SU-DHL-6 (cell line): ENCODE results near the gene DOK6.

ENCODE experiments used
- H2AFZ ChIP-seq: fragments of 200-600 bp; sonication (generic); 2 replicates; pipeline ENCODE4 v1.6.1; 2014; ENCODE audit warnings: low read depth, mild to moderate bottlenecking, moderate library complexity, mixed read lengths, antibody characterized with exemption, low read length; ENCODE audit not compliant: severe bottlenecking
- H3F3A ChIP-seq: fragments of 200-600 bp; shearing (Covaris generic); 2 replicates; pipeline ENCODE4 v1.6.0; 2016; ENCODE audit warnings: antibody characterized with exemption, mild to moderate bottlenecking; ENCODE audit not compliant: insufficient read depth
- H3K27ac ChIP-seq: fragments of 200-600 bp; sonication (generic); 2 replicates; pipeline ENCODE4 v1.5.1; 2016; ENCODE audit warnings: low read depth, mild to moderate bottlenecking, low read length, moderate library complexity, mixed read lengths
- H3K27me3 ChIP-seq: fragments of 200-600 bp; sonication (generic), shearing (Covaris generic); 2 replicates; pipeline ENCODE4 v1.6.0; 2014; ENCODE audit warnings: mild to moderate bottlenecking, low read length
- H3K36me3 ChIP-seq: fragments of 200-600 bp; sonication (generic); 2 replicates; pipeline ENCODE4 v1.6.1; 2014; ENCODE audit warnings: mild to moderate bottlenecking, low read length, mixed read lengths
- H3K4me2 ChIP-seq: fragments of 300-600, 200-600 bp; shearing (Covaris generic), sonication (generic); 2 replicates; pipeline ENCODE4 v1.6.0; 2014; ENCODE audit warnings: low read length, low read depth, mild to moderate bottlenecking; ENCODE audit not compliant: poor library complexity, severe bottlenecking
- H3K4me3 ChIP-seq: fragments of 200-600 bp; sonication (generic); 2 replicates; pipeline ENCODE4 v1.5.1; 2014; ENCODE audit warnings: antibody characterized with exemption, low read length, mild to moderate bottlenecking, mixed read lengths; ENCODE audit not compliant: insufficient read depth, poor library complexity, severe bottlenecking
- H3K79me2 ChIP-seq: fragments of 200-600 bp; sonication (generic); 2 replicates; pipeline ENCODE4 v1.6.1; 2014; ENCODE audit warnings: mild to moderate bottlenecking, low read length, moderate library complexity; ENCODE audit not compliant: insufficient read depth
- H3K9ac ChIP-seq: fragments of 200-600 bp; sonication (generic); 2 replicates; pipeline ENCODE4 v1.7.0; 2014; ENCODE audit warnings: mild to moderate bottlenecking, low read length
- H3K9me2 ChIP-seq: fragments of 200-600 bp; sonication (generic); replicated peaks from 2 replicates; pipeline ENCODE4 v1.6.1; 2014; ENCODE audit warnings: low read length; ENCODE audit not compliant: insufficient read depth
- H3K9me3 ChIP-seq: fragments of 200-600 bp; sonication (generic); 2 replicates; pipeline ENCODE4 v1.6.1; 2014; ENCODE audit warnings: low read length, mixed read lengths; ENCODE audit not compliant: insufficient read depth
- H4K20me1 ChIP-seq: fragments of 200-600 bp; sonication (generic); 2 replicates; pipeline ENCODE4 v1.6.1; 2014; ENCODE audit warnings: low read depth, mild to moderate bottlenecking, antibody characterized with exemption, low read length, moderate library complexity, mixed read lengths
- EZH2phosphoT487 ChIP-seq: fragments of 200-600 bp; sonication (generic), shearing (Covaris generic); conservative IDR thresholded peaks from 2 replicates; pipeline ENCODE4 v1.6.1; 2018; ENCODE audit warnings: mild to moderate bottlenecking, antibody characterized with exemption, low read length, moderate library complexity, mixed read lengths
- TF ChIP-seq, protein P1 (sequence below): fragments of 200-600 bp; sonication (generic); IDR thresholded peaks from one replicate; pipeline ENCODE4 v1.5.1; 2017; ENCODE audit warnings: antibody characterized with exemption, mild to moderate bottlenecking, low read length, moderate library complexity; ENCODE audit not compliant: insufficient read depth, poor library complexity, severe bottlenecking

DOK6 gene

DNA sequence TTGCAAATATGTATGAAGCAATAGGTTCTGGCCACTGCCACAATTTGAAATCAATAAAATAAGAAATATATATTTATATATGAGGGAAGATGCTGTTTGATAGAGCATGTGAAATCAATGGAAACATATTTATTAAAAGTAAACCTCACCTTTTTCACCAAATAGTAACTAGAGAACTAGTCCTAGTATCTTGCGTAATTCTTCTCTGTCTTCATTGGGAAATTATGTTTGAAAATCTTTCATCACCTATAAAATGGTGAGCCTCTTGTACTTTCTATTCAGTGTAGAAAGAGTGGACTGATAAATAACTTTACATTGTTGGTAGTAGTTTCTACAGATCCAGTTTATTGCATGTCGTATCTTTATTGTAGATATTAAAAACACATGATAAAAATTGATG lies 444.0 kb downstream of the DOK6 start:
- H3K36me3 ChIP-seq = no peaks in the 10 kb centered on the region
- TF ChIP-seq, protein P1, sequence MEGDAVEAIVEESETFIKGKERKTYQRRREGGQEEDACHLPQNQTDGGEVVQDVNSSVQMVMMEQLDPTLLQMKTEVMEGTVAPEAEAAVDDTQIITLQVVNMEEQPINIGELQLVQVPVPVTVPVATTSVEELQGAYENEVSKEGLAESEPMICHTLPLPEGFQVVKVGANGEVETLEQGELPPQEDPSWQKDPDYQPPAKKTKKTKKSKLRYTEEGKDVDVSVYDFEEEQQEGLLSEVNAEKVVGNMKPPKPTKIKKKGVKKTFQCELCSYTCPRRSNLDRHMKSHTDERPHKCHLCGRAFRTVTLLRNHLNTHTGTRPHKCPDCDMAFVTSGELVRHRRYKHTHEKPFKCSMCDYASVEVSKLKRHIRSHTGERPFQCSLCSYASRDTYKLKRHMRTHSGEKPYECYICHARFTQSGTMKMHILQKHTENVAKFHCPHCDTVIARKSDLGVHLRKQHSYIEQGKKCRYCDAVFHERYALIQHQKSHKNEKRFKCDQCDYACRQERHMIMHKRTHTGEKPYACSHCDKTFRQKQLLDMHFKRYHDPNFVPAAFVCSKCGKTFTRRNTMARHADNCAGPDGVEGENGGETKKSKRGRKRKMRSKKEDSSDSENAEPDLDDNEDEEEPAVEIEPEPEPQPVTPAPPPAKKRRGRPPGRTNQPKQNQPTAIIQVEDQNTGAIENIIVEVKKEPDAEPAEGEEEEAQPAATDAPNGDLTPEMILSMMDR = no peak
- no peak for TF ChIP-seq EZH2phosphoT487
- no peaks in the 10 kb centered on the region for H3K9me2 ChIP-seq
- no peak overlapping the region for H2AFZ ChIP-seq
- no peaks in the 10 kb centered on the region for H3K27me3 ChIP-seq
- no peaks in the 10 kb centered on the region for H4K20me1 ChIP-seq
- no peak overlapping the region for H3K4me2 ChIP-seq
- no peaks in the 10 kb centered on the region for H3K79me2 ChIP-seq
- no peak overlapping the region for H3K4me3 ChIP-seq
- no peaks in the 10 kb centered on the region for H3F3A ChIP-seq
- H3K9ac ChIP-seq = no peak overlapping the region
- H3K27ac ChIP-seq = no peak overlapping the region
- H3K9me3 ChIP-seq = no peaks in the 10 kb centered on the region

DNA sequence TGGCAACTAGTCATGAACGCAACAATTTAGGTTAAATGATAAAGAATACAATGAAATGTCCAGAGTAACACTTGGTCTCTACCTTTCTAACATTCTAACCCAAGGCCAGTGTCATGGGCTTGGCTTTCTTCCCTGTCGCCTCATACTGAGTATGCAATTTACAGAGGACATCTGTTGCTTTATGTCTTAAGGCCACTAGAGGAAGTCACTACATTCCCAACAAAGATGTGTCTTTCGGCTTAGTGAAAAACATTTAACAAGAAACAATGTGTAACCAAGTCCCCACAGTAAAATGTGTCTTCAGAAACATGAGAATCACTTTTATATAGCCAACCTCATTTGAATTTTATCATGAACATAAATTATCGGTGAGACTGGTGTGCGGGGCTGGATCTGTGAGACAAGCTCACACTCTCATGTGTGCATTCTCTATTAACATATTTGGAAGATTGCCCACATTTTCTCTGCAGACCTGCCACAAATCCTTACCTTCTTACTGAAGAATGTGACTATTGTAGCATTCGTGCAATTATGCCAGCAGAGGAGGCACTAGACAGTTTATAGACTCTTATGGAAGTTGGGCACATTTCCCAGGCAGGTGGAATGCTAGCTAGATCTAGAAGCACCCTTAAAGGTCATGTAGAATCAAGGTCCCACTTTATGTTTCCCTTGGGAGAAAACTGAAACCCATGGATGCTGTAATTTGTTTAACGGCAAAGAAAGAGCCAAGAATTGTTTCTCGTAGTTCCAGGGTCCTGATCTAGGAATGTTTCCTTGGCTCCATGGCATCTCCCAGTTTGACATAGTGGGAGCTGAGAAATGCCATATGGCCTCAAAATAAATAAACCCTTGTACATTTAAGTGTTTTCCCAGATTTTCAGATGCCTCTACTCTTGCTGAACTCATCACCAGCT lies 445.2 kb downstream of the DOK6 start:
- Histone ChIP-seq H3K9me3 (no peaks in the 10 kb centered on the region), H3K27me3 (no peaks in the 10 kb centered on the region), H3K36me3 (no peaks in the 10 kb centered on the region), H3K9me2 (no peaks in the 10 kb centered on the region), H3K79me2 (no peaks in the 10 kb centered on the region), H3K4me3 (no peak overlapping the region), H3K9ac (no peak overlapping the region), H3K4me2 (no peak overlapping the region), H3K27ac (no peak overlapping the region), H4K20me1 (no peaks in the 10 kb centered on the region), H2AFZ (no peak overlapping the region), H3F3A (no peaks in the 10 kb centered on the region)
- TF ChIP-seq EZH2phosphoT487 = no peak
- TF ChIP-seq, protein P1 = no peak

DNA sequence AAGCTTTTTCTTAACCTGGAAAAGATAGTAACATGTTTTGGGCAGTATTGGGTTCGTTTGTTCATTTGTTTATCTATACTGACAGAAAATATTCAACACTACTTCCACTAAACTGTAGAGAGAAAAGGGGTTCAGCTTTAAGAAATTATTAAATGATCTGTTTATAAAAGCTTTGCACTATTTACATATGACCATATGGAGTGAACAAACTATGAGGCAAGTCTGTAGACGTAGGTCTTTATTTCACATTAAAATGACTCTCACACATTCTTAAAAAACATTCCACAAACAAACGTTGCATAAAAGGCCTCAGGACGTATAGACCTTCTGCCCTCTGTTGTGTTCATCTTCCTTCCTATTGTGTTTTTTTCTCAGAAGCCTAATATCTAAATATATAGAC lies 452.4 kb downstream of the DOK6 start:
- Histone ChIP-seq H2AFZ (no peak overlapping the region), H3K9me2 (no peaks in the 10 kb centered on the region), H3K4me3 (no peak overlapping the region), H3K27ac (no peak overlapping the region), H4K20me1 (no peaks in the 10 kb centered on the region), H3K4me2 (no peak overlapping the region), H3K9me3 (no peaks in the 10 kb centered on the region), H3K9ac (no peak overlapping the region), H3K27me3 (no peaks in the 10 kb centered on the region), H3K36me3 (no peaks in the 10 kb centered on the region), H3F3A (no peaks in the 10 kb centered on the region), H3K79me2 (no peaks in the 10 kb centered on the region)
- no peak for TF ChIP-seq EZH2phosphoT487
- TF ChIP-seq, protein P1 = no peak
